IgD-negative memory B cell (primary cell): ENCODE data around the gene ZNF441. TPM values are rescaled to one million over a fixed set of nuclear protein-coding genes. Genes with fewer than 3 reads are reported as not detected.

Experiments used
- polyA plus RNA-seq: library from polyadenylated mRNA; unstranded; fragments of 300-500 nt; fragmentation: Illumina TruSeq; gene quantifications from one replicate; pipeline ENCODE4 v1.2.3, GENCODE V29; 2021

Gene ZNF441
- polyA plus RNA-seq, 1 donor from 2014 or later: 9.3 TPM

Other genes with a start within 250 kb of the ZNF441 start
- gene ECSIT, start 237.9 kb upstream of the ZNF441 start, polyA plus RNA-seq: 38.7 TPM
- gene CNN1, start 228.1 kb upstream of the ZNF441 start, polyA plus RNA-seq: not detected
- 183 TPM for gene ELOF1, start 207.8 kb upstream of the ZNF441 start, polyA plus RNA-seq
- 109 TPM for gene ACP5, start 189.4 kb upstream of the ZNF441 start, polyA plus RNA-seq
- gene ZNF627, start 169.5 kb upstream of the ZNF441 start, polyA plus RNA-seq: 7.7 TPM
- gene ZNF823, start 28.1 kb upstream of the ZNF441 start, polyA plus RNA-seq: 2.5 TPM
- 0.85 TPM for gene ZNF491, start 31.5 kb downstream of the ZNF441 start, polyA plus RNA-seq
- gene ZNF440, start 47.3 kb downstream of the ZNF441 start, polyA plus RNA-seq: 1.7 TPM
- 8.7 TPM for gene ZNF439, start 81.7 kb downstream of the ZNF441 start, polyA plus RNA-seq
- gene ZNF69, start 120.8 kb downstream of the ZNF441 start, polyA plus RNA-seq: 2.1 TPM
- 3.9 TPM for gene ZNF700, start 158.1 kb downstream of the ZNF441 start, polyA plus RNA-seq
- 2.4 TPM for gene ZNF763, start 198.0 kb downstream of the ZNF441 start, polyA plus RNA-seq